ENCODE data around the gene RPL29.

Gene RPL29

GRCh38 chr3:52004906-52005395, 9.3 kb upstream of the RPL29 start:
- DNase-seq (ENCODE audit: insufficient read length, low spot score), result no peak
- no peak for TF ChIP-seq CTCF (IDR thresholded peaks at IDR 0.05; ENCODE audit: insufficient read depth, missing control alignments)
- FAIRE-seq, result no peak

GRCh38 chr3:52004163-52004787, 8.6 kb upstream of the RPL29 start:
- FAIRE-seq, result no peak
- peak; percentile 82 for TF ChIP-seq CTCF (IDR thresholded peaks at IDR 0.05; ENCODE audit: insufficient read depth, missing control alignments)
- peak; percentile 92 for DNase-seq (ENCODE audit: insufficient read length, low spot score)

GRCh38 chr3:52002748-52003147, 7.1 kb upstream of the RPL29 start:
- no peak for DNase-seq (ENCODE audit: insufficient read length, low spot score)
- FAIRE-seq, result no peak
- no peak for TF ChIP-seq CTCF (IDR thresholded peaks at IDR 0.05; ENCODE audit: insufficient read depth, missing control alignments)

- FAIRE-seq, result no peak
- peak; percentile 97 for DNase-seq (ENCODE audit: insufficient read length, low spot score)
- TF ChIP-seq CTCF (IDR thresholded peaks at IDR 0.05; ENCODE audit: insufficient read depth, missing control alignments), result peak; percentile 93
Measured at GRCh38 chr3:52001443-52001974, 5.8 kb upstream of the RPL29 start.

- TF ChIP-seq CTCF (IDR thresholded peaks at IDR 0.05; ENCODE audit: insufficient read depth, missing control alignments), result no peak
- no peak for DNase-seq (ENCODE audit: insufficient read length, low spot score)
- no peak for FAIRE-seq
Measured at GRCh38 chr3:51999846-52000245, 4.2 kb upstream of the RPL29 start.

GRCh38 chr3:51998774-51999173, 3.1 kb upstream of the RPL29 start:
- DNase-seq (ENCODE audit: insufficient read length, low spot score) (no peak), FAIRE-seq (no peak)
- TF ChIP-seq CTCF (IDR thresholded peaks at IDR 0.05; ENCODE audit: insufficient read depth, missing control alignments), result no peak

- no peak for TF ChIP-seq CTCF (IDR thresholded peaks at IDR 0.05; ENCODE audit: insufficient read depth, missing control alignments)
- no peak for DNase-seq (ENCODE audit: insufficient read length, low spot score)
- no peak for FAIRE-seq
Measured at GRCh38 chr3:51997935-51998596, 2.4 kb upstream of the RPL29 start.

Data from D721Med (cell line).